Colon (tissue), 2 donors: ENCODE data around the gene STPG2.

Experiments used
- FAIRE-seq: peaks from 2 replicates; lab custom pipeline; 2012; peaks lifted over from hg19 to GRCh38; lab: Jason Lieb, UNC
- donor health status: control.
- donor health status: control.

Gene STPG2

GRCh38 chr4:97812768-97813167, 330.5 kb downstream of the STPG2 start:
- no peak for FAIRE-seq

DNA sequence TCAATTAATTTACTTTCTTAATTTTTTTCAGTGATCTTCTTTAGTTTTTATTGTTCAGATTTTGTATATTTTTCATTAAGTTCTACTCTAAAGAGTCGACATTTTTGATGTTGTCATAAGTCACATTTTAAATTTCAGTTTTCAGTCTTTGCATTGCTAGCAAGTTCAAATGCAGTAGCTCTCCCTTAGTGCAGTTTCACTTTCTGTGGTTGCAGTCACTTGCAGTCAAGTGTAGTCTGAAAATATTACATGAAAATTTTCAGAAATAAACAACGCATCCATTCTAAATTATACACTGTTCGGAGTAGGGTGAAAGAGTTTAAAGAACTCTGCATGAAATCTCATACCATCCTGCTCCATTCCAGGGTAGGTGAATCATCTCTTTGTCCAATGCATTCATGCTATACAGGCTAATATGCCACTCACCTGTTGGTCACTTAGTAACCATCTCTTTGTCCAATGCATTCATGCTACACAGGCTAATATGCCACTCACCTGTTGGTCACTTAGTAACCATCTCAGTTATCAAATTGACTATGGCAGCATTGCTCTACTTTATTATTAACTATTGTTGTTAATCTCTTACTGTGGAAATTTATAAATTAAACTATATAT, 356.9 kb downstream of the STPG2 start:
- no peak for FAIRE-seq

GRCh38 chr4:97778174-97778573, 365.1 kb downstream of the STPG2 start:
- FAIRE-seq: no peak

GRCh38 chr4:97774347-97774989, 368.8 kb downstream of the STPG2 start:
- FAIRE-seq: no peak

DNA sequence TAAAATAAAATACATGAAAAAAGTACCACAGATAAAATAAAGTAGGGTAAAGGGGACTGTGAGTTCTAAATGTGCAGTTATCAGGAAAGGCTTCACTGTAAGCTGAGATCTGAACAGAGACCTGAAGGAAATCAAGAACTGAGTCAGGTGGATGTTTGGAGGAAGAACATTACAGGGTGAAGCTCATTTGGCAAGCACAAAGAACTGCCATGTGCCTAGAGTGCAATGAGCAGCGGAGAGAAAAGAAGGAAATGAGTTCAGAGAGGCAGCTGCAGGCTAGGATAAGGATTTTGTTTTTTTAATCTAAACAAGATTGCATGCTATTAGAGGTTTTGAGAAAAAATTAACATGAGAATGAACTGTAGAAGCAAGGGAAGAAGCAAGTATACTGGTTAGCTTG, 373.1 kb downstream of the STPG2 start:
- FAIRE-seq: no peak

GRCh38 chr4:97762115-97762512, 381.2 kb downstream of the STPG2 start:
- FAIRE-seq: no peak

DNA sequence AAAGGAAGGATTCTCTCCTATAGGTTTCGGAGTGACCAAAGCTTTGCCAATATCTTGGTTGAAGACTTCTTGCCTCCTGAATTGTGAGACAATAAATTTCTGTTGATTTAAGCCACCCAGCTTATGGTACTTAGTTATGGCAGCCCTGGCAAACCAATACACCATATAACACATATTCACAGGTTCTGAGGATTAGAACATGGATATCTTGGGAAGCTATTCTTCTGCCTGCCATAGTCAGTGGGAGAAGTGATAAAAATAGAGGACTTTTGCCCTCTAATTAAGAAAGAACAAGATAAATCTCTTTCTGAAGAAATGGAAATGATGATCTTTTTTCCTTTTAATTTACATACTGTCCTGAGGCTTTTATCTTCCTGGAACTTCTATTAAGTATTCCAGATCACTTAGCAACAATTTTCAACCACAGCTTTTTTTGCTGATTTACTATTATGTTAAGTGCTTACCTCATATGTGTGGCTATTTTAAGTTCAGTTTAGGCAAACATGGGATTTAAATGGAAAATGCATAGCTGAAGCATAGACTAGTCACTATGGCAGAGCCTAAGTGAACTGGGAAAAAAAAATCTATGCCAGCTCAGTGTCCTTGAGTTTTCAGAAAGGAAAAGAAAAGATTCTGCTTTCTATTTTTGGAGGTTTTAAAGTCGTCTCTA, 381.7 kb downstream of the STPG2 start:
- FAIRE-seq: no peak

DNA sequence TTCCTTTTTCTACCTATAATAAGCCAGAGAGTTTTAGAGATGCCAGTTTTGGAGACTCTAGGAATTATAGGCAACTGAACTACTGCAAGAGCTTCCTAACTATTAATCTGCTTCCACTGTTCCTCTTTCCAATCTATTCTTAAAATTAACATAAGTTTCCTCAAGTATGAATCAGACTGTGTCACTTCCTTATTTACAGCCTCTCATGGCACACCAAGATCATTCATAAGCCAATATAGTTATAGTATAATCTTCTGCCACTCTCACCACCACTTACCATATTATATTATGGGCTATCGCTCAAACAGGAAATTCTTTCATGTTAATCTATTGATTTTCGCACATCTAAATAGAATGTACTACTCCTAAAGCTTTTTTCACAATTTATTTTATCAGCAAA, 383.5 kb downstream of the STPG2 start:
- FAIRE-seq: no peak

GRCh38 chr4:97752599-97752998, 390.7 kb downstream of the STPG2 start:
- FAIRE-seq: no peak

DNA sequence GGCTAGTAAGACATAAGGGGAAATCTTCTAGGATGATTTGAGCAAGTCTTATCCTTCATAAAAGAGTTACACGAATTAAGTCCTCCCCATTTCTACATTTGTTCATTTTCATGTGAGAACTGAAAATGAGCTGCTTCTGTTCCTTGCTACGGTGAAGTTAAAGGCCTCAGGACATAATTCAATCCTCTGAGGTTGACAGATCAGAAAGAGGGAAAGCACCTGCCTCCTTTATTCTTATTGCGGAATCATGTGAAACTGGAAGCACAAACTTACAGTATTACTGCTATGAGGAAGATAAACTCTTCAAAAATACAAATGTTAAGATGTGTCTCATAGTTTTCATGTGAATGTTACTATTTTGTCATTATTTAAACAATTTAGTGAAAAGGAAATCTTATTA, 395.3 kb downstream of the STPG2 start:
- no peak for FAIRE-seq

DNA sequence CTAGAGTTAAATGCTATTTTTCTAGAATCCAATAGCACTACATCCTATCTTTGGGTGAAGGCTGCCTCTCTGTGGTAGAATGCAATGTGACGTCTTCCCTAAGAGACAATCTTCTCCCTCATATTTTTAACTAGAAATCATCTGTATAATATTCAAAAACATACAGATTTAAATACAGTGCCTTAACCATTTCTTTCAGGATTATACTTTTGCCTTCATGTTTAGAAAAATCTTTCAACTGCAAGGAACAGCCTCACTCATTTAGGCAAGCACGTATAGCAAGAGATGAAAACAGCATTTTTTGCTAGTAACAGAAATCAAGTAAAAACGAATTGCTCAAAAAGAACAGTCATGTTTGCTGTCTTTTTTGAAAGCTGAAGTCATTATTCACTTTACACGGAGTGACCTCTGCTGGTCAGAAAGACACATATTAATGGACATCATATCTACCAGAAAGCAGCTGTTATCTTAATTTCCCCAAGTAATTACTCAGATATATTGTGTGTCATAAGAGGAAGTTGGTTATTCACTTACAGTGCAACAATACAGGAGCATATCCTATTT, 422.3 kb downstream of the STPG2 start:
- FAIRE-seq: no peak

- FAIRE-seq: no peak
Measured at GRCh38 chr4:97691111-97691605, 452.1 kb downstream of the STPG2 start.

DNA sequence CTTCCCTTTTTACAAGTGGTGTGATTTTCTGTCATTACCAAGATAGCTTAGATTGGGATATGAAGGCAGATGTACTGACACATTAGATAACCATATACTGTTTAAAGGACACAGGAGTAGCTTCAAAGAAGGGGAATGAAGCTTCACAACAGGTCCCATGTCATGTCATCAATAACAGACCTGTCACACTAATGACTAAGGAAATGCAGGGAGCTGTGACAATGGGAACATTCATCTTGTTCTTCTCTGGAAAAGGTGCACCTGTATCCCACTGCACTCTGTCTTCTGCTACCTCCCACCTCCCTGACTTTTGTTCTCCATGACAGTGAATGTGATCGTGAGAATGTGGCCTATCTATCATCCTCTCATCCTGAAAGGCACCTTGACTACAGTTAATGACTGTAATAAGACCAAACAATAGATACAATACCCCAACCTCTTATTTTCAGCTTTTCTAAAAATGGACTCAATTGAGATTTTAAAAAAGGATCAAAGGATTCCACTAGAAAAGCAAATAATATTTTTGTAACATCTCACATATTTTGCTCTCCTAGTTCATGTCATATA, 472.5 kb downstream of the STPG2 start:
- FAIRE-seq: no peak

DNA sequence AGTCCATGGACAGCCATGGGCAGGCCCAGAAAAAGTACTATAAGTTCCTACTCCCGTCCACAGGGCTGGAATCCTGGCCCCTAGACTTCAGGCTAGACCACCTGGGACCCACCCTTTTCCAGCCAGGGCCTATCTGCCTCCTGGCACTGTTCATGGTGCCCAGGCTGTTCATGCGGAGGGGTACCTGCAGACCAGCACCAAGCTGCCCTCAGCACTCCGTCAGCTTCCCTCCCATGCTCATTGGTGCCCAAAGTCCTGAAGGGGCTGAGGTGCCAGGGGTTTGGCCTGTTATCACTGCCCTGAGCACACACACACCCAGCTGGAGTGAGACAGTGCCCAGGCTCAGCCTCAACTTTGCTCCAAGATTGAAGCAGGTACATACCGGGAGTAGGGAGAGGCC, 477.7 kb downstream of the STPG2 start:
- no peak for FAIRE-seq

DNA sequence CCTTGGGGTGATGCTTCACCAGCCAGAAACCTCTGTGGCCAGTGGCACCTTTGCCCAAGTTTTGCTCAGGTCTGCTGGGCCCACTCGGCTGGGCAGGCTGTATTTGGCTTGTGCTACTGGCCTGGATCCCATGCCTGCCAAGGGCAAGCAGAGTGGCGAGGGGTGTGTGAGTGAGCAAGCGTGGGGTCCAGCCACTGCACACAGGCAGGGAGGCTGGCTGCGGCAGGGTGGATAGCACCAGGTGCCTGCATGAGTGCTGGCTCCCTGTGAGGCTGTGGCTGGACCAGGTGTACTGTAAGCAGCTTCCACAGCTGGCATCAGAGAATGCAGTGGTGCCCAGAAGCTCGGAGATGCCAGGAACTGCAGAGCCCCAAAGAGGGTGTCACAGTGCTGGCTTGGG, 478.5 kb downstream of the STPG2 start:
- FAIRE-seq: no peak

DNA sequence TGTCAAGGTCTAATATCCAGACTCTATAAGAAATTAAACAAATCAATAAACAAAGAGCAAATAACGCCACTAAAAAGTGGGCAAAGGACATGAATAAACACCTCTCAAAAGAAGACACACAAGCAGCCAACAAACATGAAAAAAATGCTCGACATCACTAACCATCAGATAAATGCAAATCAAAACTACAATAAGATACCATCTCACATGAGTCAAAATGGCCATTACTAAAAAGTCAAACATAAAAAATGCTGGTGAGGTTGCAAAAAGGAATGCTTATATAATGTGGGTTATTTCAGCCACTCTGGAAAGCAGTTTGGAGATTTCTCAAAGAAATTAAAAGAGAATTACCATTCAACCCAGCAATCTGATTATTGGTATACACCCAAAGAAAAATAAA, 481.1 kb downstream of the STPG2 start:
- FAIRE-seq: no peak

DNA sequence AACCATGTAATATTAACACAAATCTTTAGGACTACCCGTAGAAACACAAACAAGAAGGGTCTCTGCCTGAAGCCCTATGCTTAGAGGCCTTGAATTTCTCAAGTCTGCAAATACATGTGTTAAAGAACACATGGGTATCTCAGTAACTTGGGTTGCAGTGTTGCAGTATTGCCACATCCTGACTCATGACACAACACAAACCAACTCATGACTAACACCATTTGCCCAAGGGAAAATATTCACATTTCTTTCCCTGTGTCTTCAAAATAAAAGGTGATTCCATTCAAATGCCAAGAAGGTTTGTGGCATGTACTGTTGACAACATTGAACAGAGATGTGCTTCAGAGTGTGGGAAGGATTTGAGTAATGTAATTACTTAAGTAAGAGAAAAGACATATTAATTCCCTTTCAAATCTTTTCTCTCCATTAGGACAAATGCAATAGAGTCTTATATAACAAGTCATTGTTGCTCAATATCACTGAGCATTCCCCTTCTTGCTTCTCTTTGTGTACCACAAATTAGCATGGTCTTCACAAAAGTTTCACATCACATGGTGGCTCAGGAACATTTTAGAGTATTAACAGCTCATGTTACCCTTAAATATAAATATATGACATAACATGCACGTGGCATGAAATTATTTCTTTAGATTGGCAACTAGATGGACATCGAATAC, 487.1 kb downstream of the STPG2 start:
- no peak for FAIRE-seq

DNA sequence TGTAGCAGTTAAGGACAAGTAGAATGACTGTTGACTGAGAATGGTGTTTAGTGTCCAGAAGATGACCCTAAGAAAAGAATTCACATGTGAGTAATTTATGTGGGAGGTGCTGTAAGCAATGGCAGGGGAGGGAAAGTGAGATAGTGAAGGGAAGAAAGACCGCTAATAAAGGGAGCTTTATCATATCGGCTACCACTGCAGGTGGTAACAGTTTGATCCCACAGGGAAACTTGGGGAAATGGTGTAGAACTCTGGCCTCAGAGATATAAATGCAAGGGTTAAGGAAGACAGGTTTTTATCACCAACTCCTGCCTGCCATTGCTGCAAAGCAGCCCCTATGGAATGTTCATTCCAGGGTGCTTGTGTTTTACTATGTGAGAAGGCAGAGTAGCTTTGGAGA, 489.6 kb downstream of the STPG2 start:
- no peak for FAIRE-seq

- FAIRE-seq: no peak
Measured at GRCh38 chr4:97646997-97647396, 496.3 kb downstream of the STPG2 start.

DNA sequence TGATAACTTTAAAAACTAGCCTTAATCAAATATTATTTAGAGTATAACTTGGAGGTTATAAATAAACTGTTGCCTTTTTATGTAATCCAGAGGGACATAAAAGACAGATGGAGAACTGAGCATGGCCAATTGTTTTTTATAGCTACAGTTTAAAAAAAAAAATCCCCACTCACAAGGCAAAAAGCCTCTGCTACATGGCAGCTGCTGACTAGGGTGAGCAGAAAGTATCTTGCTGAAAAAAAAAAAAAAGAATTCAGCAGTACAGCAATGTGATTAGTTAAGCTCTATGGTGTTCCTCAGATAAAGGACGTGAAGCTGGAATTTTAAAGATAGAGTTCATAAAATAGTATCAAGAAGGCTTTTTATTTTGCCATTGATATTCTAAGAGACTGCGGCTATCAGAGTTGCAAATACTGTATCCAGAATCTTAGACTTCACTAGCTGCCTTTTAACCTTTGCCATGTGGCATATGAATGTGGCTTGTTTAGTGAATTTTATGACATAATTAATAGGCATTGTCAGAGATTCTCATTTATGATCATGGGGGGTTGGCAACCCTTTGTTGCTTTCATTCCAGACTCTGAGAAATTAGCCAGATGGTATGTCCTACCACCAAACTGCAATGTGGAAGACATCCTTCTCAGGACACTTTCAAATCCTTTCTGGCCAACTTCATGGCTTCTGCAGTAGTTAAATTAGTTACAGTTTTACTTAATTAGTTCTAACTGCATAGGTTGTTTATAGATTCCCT, 498.0 kb downstream of the STPG2 start:
- FAIRE-seq: no peak

DNA sequence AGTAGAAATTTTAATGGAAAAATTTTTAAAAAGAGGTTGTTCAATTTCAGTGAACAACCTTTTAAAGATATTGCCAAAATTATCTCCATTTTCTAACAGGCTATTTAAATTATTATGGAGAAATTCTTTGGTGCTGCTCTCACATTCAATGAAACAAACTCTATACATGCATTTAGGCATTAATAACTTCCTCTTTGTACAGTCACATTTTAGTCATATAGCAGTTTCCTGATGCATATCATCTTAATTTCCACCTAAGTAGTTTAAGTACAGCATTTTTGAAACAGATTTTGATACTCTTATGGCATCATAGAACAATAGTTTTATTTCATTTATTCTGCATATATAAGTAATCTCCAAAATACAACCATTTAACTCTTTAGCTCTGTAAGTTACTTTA, 500.1 kb downstream of the STPG2 start:
- FAIRE-seq: no peak

GRCh38 chr4:97639961-97640360, 503.3 kb downstream of the STPG2 start:
- FAIRE-seq: no peak
